Osteoblast (primary cell): ENCODE measurements around the gene ARL15. TPM values are rescaled to one million over a fixed set of nuclear protein-coding genes. Genes with fewer than 3 reads are reported as not detected.

Source experiments
- DNase-seq: peaks from one replicate; pipeline ENCODE4 v3.0.0; 2011; ENCODE audit warnings: low spot score, mixed read lengths; ENCODE audit not compliant: insufficient read length; ENCODE audit errors: missing footprints
- H2AFZ ChIP-seq: 2 replicates; pipeline ENCODE4 v1.6.0; 2011; ENCODE audit warnings: mild to moderate bottlenecking, low read length
- H3K27ac ChIP-seq: 2 replicates; pipeline ENCODE4 v1.5.1; 2011; ENCODE audit warnings: mild to moderate bottlenecking, low read depth, low read length, moderate library complexity
- H3K27me3 ChIP-seq: 2 replicates; pipeline ENCODE4 v1.6.0; 2012; ENCODE audit warnings: mild to moderate bottlenecking, control low read depth, inconsistent platforms, low read length, moderate library complexity; ENCODE audit not compliant: insufficient read depth
- H3K36me3 ChIP-seq: 2 replicates; pipeline ENCODE4 v1.5.1; 2011; ENCODE audit warnings: mild to moderate bottlenecking, low read length, control low read depth, moderate library complexity; ENCODE audit not compliant: insufficient read depth
- H3K4me1 ChIP-seq: 2 replicates; pipeline ENCODE4 v1.5.1; 2011; ENCODE audit warnings: mild to moderate bottlenecking, low read length, control low read depth, moderate library complexity; ENCODE audit not compliant: insufficient read depth
- H3K4me2 ChIP-seq: 2 replicates; pipeline ENCODE4 v1.6.0; 2011; ENCODE audit warnings: mild to moderate bottlenecking, low read length; ENCODE audit not compliant: insufficient read depth
- H3K4me3 ChIP-seq: fragments of 200-600 bp; sonication (generic); 3 replicates; pipeline ENCODE4 v1.5.1; 2012; ENCODE audit warnings: mild to moderate bottlenecking, low read length, inconsistent platforms; ENCODE audit not compliant: insufficient read depth
- H3K79me2 ChIP-seq: 2 replicates; pipeline ENCODE4 v1.6.0; 2012; ENCODE audit warnings: mild to moderate bottlenecking, low read length, control low read depth, inconsistent platforms; ENCODE audit not compliant: insufficient read depth
- H3K9me3 ChIP-seq: 2 replicates; pipeline ENCODE4 v1.5.1; 2011; ENCODE audit warnings: low read depth, low read length, control low read depth
- H4K20me1 ChIP-seq: 2 replicates; pipeline ENCODE4 v1.6.0; 2012; ENCODE audit warnings: mild to moderate bottlenecking, low read length, control low read depth; ENCODE audit not compliant: insufficient read depth
- total RNA-seq: library from RNA; depleted of rRNA; stranded (reverse); fragments of >200 nt; gene quantifications from 2 replicates; pipeline ENCODE4 v1.2.3, GENCODE V29; 2012
- TF ChIP-seq, protein P1 (sequence below): IDR thresholded peaks from 2 replicates; pipeline ENCODE4 v1.5.1; 2011; ENCODE audit warnings: mild to moderate bottlenecking, low read depth, low read length, moderate library complexity; ENCODE audit errors: extremely low read depth

The ARL15 gene
- total RNA-seq, 1 donor, result 25.3 TPM

DNA sequence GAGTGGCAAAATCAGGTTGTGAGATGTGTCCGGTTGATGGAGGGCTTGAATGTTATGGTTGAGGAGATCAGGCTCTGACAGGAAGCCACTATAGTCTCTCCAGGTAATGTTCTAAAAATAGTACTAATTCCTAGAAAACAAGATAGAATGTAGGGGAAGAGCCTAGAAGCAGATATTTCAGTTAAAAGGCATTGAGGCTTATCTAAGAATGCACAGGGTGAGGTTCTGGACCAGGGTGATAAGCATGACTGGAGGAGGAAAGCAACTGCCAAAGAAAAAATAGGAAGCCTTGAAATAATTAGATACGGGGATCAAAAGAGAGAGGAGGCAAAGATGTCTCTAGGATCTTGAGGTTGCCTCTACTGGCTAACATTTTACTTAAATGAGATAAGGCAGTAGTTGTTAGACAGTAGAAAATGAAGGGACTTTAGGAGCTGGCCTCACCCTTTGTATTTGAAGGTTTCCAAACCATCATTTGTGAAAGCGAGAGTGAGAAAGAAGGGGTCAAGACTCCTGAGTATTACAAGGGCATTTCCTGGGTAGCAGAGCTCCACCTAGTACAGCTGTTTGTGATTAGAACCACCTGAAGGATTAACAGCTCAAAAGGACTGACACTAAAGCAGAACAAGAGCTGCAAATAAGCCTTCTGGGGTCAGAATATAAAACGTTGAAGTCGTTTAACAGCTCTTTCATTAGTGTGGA lies 15.4 kb upstream of the ARL15 start:
- TF ChIP-seq, protein P1, sequence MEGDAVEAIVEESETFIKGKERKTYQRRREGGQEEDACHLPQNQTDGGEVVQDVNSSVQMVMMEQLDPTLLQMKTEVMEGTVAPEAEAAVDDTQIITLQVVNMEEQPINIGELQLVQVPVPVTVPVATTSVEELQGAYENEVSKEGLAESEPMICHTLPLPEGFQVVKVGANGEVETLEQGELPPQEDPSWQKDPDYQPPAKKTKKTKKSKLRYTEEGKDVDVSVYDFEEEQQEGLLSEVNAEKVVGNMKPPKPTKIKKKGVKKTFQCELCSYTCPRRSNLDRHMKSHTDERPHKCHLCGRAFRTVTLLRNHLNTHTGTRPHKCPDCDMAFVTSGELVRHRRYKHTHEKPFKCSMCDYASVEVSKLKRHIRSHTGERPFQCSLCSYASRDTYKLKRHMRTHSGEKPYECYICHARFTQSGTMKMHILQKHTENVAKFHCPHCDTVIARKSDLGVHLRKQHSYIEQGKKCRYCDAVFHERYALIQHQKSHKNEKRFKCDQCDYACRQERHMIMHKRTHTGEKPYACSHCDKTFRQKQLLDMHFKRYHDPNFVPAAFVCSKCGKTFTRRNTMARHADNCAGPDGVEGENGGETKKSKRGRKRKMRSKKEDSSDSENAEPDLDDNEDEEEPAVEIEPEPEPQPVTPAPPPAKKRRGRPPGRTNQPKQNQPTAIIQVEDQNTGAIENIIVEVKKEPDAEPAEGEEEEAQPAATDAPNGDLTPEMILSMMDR, result no peak
- H3K27me3 ChIP-seq, result peaks cover 15% of the 10 kb centered on the region
- H3K9me3 ChIP-seq, result no peaks in the 10 kb centered on the region
- H3K4me3 ChIP-seq, result no peak overlapping the region
- peaks cover 20% of the 10 kb centered on the region for H3K4me1 ChIP-seq
- H3K4me2 ChIP-seq, result no peak overlapping the region
- H3K27ac ChIP-seq, result no peak overlapping the region
- no peak for DNase-seq
- peaks cover 3% of the 10 kb centered on the region for H4K20me1 ChIP-seq
- no peak overlapping the region for H2AFZ ChIP-seq
- no peaks in the 10 kb centered on the region for H3K36me3 ChIP-seq
- H3K79me2 ChIP-seq, result no peaks in the 10 kb centered on the region

- Histone ChIP-seq H3K9me3 (no peaks in the 10 kb centered on the region), H4K20me1 (peaks cover 3% of the 10 kb centered on the region), H3K4me3 (no peak overlapping the region), H3K4me2 (no peak overlapping the region), H2AFZ (no peak overlapping the region), H3K4me1 (peaks cover 15% of the 10 kb centered on the region), H3K27me3 (peaks cover 15% of the 10 kb centered on the region), H3K27ac (no peak overlapping the region), H3K36me3 (no peaks in the 10 kb centered on the region), H3K79me2 (no peaks in the 10 kb centered on the region)
- TF ChIP-seq, protein P1, result no peak
- no peak for DNase-seq
Observed at GRCh38 chr5:54325272-54325609, 14.9 kb upstream of the ARL15 start.

DNA sequence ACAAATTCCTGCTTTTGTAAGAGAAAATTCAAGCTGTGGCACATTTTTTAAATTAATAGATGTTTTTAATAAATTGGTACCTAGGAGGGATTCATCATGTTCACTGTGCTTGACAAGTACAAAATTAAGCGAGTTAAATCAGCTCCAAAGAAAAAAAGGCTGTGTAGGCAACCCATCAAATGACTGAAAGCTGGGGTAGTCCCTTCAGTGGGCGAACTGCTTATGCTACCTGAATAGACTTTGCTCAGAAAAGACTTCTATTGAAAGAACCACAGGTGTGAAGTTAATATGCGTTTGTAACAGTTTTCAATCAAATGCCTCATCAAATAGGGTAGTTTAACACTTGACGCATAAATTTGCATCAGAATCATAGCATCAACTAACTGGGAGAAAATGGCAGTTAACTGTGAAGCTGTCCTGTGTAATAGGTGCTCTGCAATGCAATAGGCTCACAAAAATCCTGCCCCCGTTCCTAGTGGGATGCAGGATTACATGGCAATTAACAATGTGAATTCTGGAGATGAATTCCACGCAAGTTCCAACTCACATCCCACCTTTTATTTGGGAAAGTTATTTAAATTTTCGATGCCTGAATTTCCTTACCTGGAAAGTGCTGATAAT lies 14.4 kb upstream of the ARL15 start:
- H3K79me2 ChIP-seq, result no peaks in the 10 kb centered on the region
- TF ChIP-seq, protein P1, result no peak
- H3K9me3 ChIP-seq, result no peaks in the 10 kb centered on the region
- peaks cover 15% of the 10 kb centered on the region for H3K27me3 ChIP-seq
- peaks cover 2% of the 10 kb centered on the region for H4K20me1 ChIP-seq
- no peak overlapping the region for H3K4me3 ChIP-seq
- no peak overlapping the region for H3K4me2 ChIP-seq
- no peaks in the 10 kb centered on the region for H3K36me3 ChIP-seq
- H3K4me1 ChIP-seq, result peaks cover 10% of the 10 kb centered on the region
- DNase-seq, result no peak
- H3K27ac ChIP-seq, result no peak overlapping the region
- H2AFZ ChIP-seq, result no peak overlapping the region

DNA sequence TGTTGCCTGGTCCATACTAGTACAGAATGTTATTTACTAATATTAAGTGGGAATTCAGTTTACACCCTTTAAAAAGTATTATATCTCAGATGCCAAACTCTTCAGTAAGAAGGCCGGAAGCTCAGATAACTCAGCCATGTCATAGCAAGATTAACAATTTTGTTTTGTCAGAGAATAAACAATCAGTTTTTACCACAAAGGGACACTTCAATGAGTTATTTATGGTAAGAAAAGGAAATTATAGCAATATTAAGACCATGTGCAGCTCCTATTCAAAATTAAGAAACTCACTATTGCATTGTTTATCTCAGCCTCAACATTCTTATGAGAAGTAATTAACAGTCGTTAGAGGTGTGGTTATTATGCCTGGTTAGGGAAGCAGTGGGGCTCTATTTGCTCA lies 13.1 kb upstream of the ARL15 start:
- Histone ChIP-seq H3K9me3 (no peaks in the 10 kb centered on the region), H3K79me2 (no peaks in the 10 kb centered on the region), H3K4me1 (no peaks in the 10 kb centered on the region), H4K20me1 (no peaks in the 10 kb centered on the region), H3K27ac (no peak overlapping the region), H2AFZ (no peak overlapping the region), H3K36me3 (no peaks in the 10 kb centered on the region), H3K4me2 (no peak overlapping the region), H3K4me3 (no peak overlapping the region), H3K27me3 (peaks cover 15% of the 10 kb centered on the region)
- no peak for DNase-seq
- TF ChIP-seq, protein P1, result no peak
